ENCODE data around the gene PGAM5. TPM values are rescaled to one million over a fixed set of nuclear protein-coding genes. Genes with fewer than 3 reads are reported as not detected.
"Not testable (repeated sequence)": the region's sequence is repeated elsewhere in the genome, so short reads cannot be mapped to it uniquely, and the experiment has no call there.

The PGAM5 gene
- total RNA-seq, 1 donor from 2014 or later = 33.7 TPM

- peak; percentile 13 for DNase-seq
- intact Hi-C loops (cut with micrococcal nuclease) = no loop called here
- ATAC-seq = no peak
These were observed 26.3 kb downstream of the PGAM5 start for GRCh38 chr12:132736913-132737312.

- DNase-seq = peak; percentile 31
- intact Hi-C loops (cut with micrococcal nuclease) = no loop called here
- peak; percentile 68 for ATAC-seq
These were observed 29.1 kb downstream of the PGAM5 start for GRCh38 chr12:132739600-132740312.

- intact Hi-C loops (cut with micrococcal nuclease) = no loop called here
- peak; percentile 82 for ATAC-seq
These were observed 29.6 kb downstream of the PGAM5 start for GRCh38 chr12:132740313-132740646.

GRCh38 chr12:132740652-132741051, 30.0 kb downstream of the PGAM5 start:
- intact Hi-C loops (cut with micrococcal nuclease) = no loop called here

More at GRCh38 chr12:132740313-132740646, 29.6 kb downstream of the PGAM5 start:
- peak; percentile 24 for DNase-seq

GRCh38 chr12:132741620-132742019, 31.0 kb downstream of the PGAM5 start:
- ATAC-seq (no peak), DNase-seq (no peak)
- intact Hi-C loops (cut with micrococcal nuclease) = no loop called here

More at GRCh38 chr12:132740652-132741051, 30.0 kb downstream of the PGAM5 start:
- peak; percentile 58 for DNase-seq
- ATAC-seq = peak; percentile 83

GRCh38 chr12:132743831-132744230, 33.2 kb downstream of the PGAM5 start:
- ATAC-seq = no peak
- DNase-seq = peak; percentile 13
- intact Hi-C loops (cut with micrococcal nuclease) = no loop called here

GRCh38 chr12:132746613-132747012, 36.0 kb downstream of the PGAM5 start:
- ATAC-seq (no peak), DNase-seq (no peak)
- intact Hi-C loops (cut with micrococcal nuclease) = no loop called here

GRCh38 chr12:132747395-132747794, 36.8 kb downstream of the PGAM5 start:
- peak; percentile 5 for DNase-seq
- intact Hi-C loops (cut with micrococcal nuclease) = no loop called here
- no peak for ATAC-seq

GRCh38 chr12:132747896-132748295, 37.3 kb downstream of the PGAM5 start:
- ATAC-seq = no peak
- peak; percentile 6 for DNase-seq
- intact Hi-C loops (cut with micrococcal nuclease) = no loop called here

- ATAC-seq = no peak
- DNase-seq = peak; percentile 13
- intact Hi-C loops (cut with micrococcal nuclease) = no loop called here
These were observed 37.7 kb downstream of the PGAM5 start for GRCh38 chr12:132748319-132748718.

- DNase-seq = peak; percentile 13
- ATAC-seq; intact Hi-C loops (cut with micrococcal nuclease): not testable (repeated sequence)
These were observed 43.0 kb downstream of the PGAM5 start for GRCh38 chr12:132753670-132754069.

GRCh38 chr12:132754160-132754932, 43.7 kb downstream of the PGAM5 start:
- DNase-seq = peak; percentile 3
- no peak for ATAC-seq
- intact Hi-C loops (cut with micrococcal nuclease) = no loop called here

GRCh38 chr12:132758825-132759224, 48.2 kb downstream of the PGAM5 start:
- peak; percentile 4 for DNase-seq
- intact Hi-C loops (cut with micrococcal nuclease); ATAC-seq: not testable (repeated sequence)

GRCh38 chr12:132759359-132759758, 48.7 kb downstream of the PGAM5 start:
- intact Hi-C loops (cut with micrococcal nuclease) = no loop called here
- DNase-seq = peak; percentile 17
- ATAC-seq = no peak

- DNase-seq (peak; percentile 78), ATAC-seq (peak; percentile 32)
- intact Hi-C loops (cut with micrococcal nuclease) = no loop called here
These were observed 50.6 kb downstream of the PGAM5 start, which contains the start of gene ANKLE2 for GRCh38 chr12:132761032-132761920. Gene ANKLE2, minus strand, starts transcription at chr12:132761832. Its CDS starts 34 bp downstream, at chr12:132761798.

GRCh38 chr12:132761921-132762583, 51.4 kb downstream of the PGAM5 start:
- ATAC-seq (peak; percentile 96), DNase-seq (peak; percentile 94)
- intact Hi-C loops (cut with micrococcal nuclease) = no loop called here

GRCh38 chr12:132764231-132764630, 53.6 kb downstream of the PGAM5 start:
- DNase-seq (peak; percentile 19), ATAC-seq (no peak)
- intact Hi-C loops (cut with micrococcal nuclease) = no loop called here

GRCh38 chr12:132765361-132765760, 54.7 kb downstream of the PGAM5 start:
- DNase-seq (peak; percentile 22), ATAC-seq (no peak)
- intact Hi-C loops (cut with micrococcal nuclease) = no loop called here

Data from left ventricle myocardium superior (tissue), 1 donor.